Ishikawa (cell line): ENCODE data around the gene NOS3.

Experiments
- CEBPB ChIP-seq: IDR thresholded peaks from 2 replicates; pipeline ENCODE4 v1.6.1; 2012
- CREB1 ChIP-seq: IDR thresholded peaks from 2 replicates; pipeline ENCODE4 v1.6.1; 2012; ENCODE audit warnings: low read depth
- EGR1 ChIP-seq: IDR thresholded peaks from 2 replicates; pipeline ENCODE4 v1.6.1; 2012
- EP300 ChIP-seq: IDR thresholded peaks from 2 replicates; pipeline ENCODE4 v1.6.1; 2012; ENCODE audit warnings: borderline replicate concordance
- FOXM1 ChIP-seq: IDR thresholded peaks from 2 replicates; pipeline ENCODE4 v1.6.1; 2012; ENCODE audit warnings: low read depth, borderline replicate concordance
- NFIC ChIP-seq: IDR thresholded peaks from 2 replicates; pipeline ENCODE4 v1.6.1; 2012
- RAD21 ChIP-seq: IDR thresholded peaks from 2 replicates; pipeline ENCODE4 v1.6.1; 2012; ENCODE audit warnings: low read depth
- REST ChIP-seq: IDR thresholded peaks from 2 replicates; pipeline ENCODE4 v1.6.1; 2012; ENCODE audit warnings: low read depth, mild to moderate bottlenecking
- TAF1 ChIP-seq: IDR thresholded peaks from 2 replicates; pipeline ENCODE4 v1.6.1; 2012; ENCODE audit warnings: low read depth, mild to moderate bottlenecking
- TCF12 ChIP-seq: IDR thresholded peaks from 2 replicates; pipeline ENCODE4 v1.6.1; 2012; ENCODE audit warnings: low read depth
- TEAD4 ChIP-seq: IDR thresholded peaks from 2 replicates; pipeline ENCODE4 v1.6.1; 2012
- USF1 ChIP-seq: IDR thresholded peaks from 2 replicates; pipeline ENCODE4 v1.6.1; 2012
- YY1 ChIP-seq: IDR thresholded peaks from 2 replicates; pipeline ENCODE4 v1.6.1; 2012; ENCODE audit warnings: low read depth
- ZBTB7A ChIP-seq: IDR thresholded peaks from 2 replicates; pipeline ENCODE4 v1.6.1; 2012; ENCODE audit warnings: low read depth
- TF ChIP-seq, protein P1 (sequence below): IDR thresholded peaks from 2 replicates; pipeline ENCODE4 v1.6.1; 2012

NOS3 gene

DNA sequence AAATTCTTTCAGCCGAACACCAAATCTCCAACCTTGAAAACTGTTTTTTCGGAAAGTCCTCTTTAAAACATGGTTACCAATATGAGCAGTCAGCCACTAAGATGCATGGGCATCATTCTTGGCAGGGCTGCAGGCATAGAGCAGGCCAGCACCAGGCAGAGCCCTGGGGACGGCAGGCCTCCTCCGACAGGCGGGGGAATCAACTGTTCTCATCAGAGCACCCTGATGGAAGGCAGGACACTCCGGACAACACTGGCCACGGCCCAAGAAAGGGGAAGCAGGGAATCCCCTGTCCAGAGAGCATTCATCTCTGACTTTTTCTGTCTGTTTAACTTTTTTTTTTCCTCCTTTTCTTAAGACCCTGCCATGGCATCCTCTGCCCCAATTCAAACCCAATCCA, 1.4 kb upstream of the NOS3 start:
- no peak for TF ChIP-seq ZBTB7A
- no peak for TF ChIP-seq CREB1
- TF ChIP-seq EP300: no peak
- TF ChIP-seq TEAD4: no peak
- TF ChIP-seq, protein P1, sequence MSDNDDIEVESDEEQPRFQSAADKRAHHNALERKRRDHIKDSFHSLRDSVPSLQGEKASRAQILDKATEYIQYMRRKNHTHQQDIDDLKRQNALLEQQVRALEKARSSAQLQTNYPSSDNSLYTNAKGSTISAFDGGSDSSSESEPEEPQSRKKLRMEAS: no peak
- TF ChIP-seq RAD21: no peak
- TF ChIP-seq CEBPB: no peak
- no peak for TF ChIP-seq EGR1
- no peak for TF ChIP-seq REST
- TF ChIP-seq YY1: no peak
- TF ChIP-seq TAF1: no peak
- no peak for TF ChIP-seq FOXM1
- no peak for TF ChIP-seq NFIC
- TF ChIP-seq TCF12: no peak
- TF ChIP-seq USF1: no peak

- TF ChIP-seq, protein P1: no peak
- TF ChIP-seq RAD21 (no peak), CEBPB (no peak), NFIC (no peak), REST (no peak), CREB1 (no peak), YY1 (no peak), TCF12 (no peak), TAF1 (no peak), ZBTB7A (no peak), USF1 (no peak), TEAD4 (no peak), FOXM1 (no peak), EP300 (no peak)
Measured at GRCh38 chr7:150992051-150992640, 1.3 kb downstream of the NOS3 start.

DNA sequence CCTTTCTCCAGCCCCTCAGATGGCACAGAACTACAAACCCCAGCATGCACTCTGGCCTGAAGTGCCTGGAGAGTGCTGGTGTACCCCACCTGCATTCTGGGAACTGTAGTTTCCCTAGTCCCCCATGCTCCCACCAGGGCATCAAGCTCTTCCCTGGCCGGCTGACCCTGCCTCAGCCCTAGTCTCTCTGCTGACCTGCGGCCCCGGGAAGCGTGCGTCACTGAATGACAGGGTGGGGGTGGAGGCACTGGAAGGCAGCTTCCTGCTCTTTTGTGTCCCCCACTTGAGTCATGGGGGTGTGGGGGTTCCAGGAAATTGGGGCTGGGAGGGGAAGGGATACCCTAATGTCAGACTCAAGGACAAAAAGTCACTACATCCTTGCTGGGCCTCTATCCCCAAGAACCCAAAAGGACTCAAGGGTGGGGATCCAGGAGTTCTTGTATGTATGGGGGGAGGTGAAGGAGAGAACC, 2.1 kb downstream of the NOS3 start:
- no peak for TF ChIP-seq EGR1
- no peak for TF ChIP-seq REST
- TF ChIP-seq CREB1: no peak
- TF ChIP-seq TAF1: no peak
- no peak for TF ChIP-seq ZBTB7A
- no peak for TF ChIP-seq FOXM1
- no peak for TF ChIP-seq NFIC
- no peak for TF ChIP-seq RAD21
- TF ChIP-seq TCF12: no peak

GRCh38 chr7:150993511-150993910, 2.7 kb downstream of the NOS3 start:
- TF ChIP-seq EP300 (no peak), FOXM1 (no peak), CEBPB (no peak), CREB1 (no peak), TAF1 (no peak)

- TF ChIP-seq, protein P1: no peak
Measured at GRCh38 chr7:150994141-150994837, 3.5 kb downstream of the NOS3 start.
